K562 (cell line): Measurements from ENCODE around the gene CSTPP1. TPM values are rescaled to one million over a fixed set of nuclear protein-coding genes. Genes with fewer than 3 reads are reported as not detected.

ENCODE experiments used
- DNMT1 ChIP-seq: fragments of 450-650 bp; IDR thresholded peaks from 2 replicates; pipeline ENCODE4 v1.6.1; 2016; ENCODE audit warnings: antibody characterized with exemption, mild to moderate bottlenecking
- ELF2 ChIP-seq: fragments of 250-450 bp; sonication (Bioruptor Pico); IDR thresholded peaks from 2 replicates; pipeline ENCODE4 v1.5.0; 2021; ENCODE audit warnings: mild to moderate bottlenecking
- KAT7 ChIP-seq: sonication (generic); formaldehyde crosslinking; IDR thresholded peaks from 2 replicates; pipeline ENCODE4 v1.8.0; 2022; ENCODE audit warnings: missing genetic modification reagents, mild to moderate bottlenecking, borderline replicate concordance
- NFE2L1 ChIP-seq: fragments of 450-650 bp; IDR thresholded peaks from 2 replicates; pipeline ENCODE4 v1.6.1; 2016; ENCODE audit warnings: missing genetic modification characterization, low read depth, mild to moderate bottlenecking, missing compliant biosample characterization, moderate library complexity, borderline replicate concordance
- PRMT5 ChIP-seq: sonication (generic); formaldehyde crosslinking; IDR thresholded peaks from 2 replicates; pipeline ENCODE4 v1.5.0; 2020; ENCODE audit warnings: missing genetic modification reagents
- RBM39 ChIP-seq: fragments of 200-400 bp; formaldehyde crosslinking; optimal IDR thresholded peaks from 2 replicates; pipeline ENCODE3; 2018; ENCODE audit warnings: low read depth, low read length
- SETDB1 ChIP-seq: IDR thresholded peaks from one replicate; pipeline ENCODE4 v1.6.1; 2012; ENCODE audit warnings: low read length, control low read depth, inconsistent platforms
- SMAD2 ChIP-seq: fragments of 150-350 bp; IDR thresholded peaks from 2 replicates; pipeline ENCODE4 v1.6.1; 2014; ENCODE audit warnings: low read depth, mild to moderate bottlenecking, low read length
- STAT5A ChIP-seq: IDR thresholded peaks from 2 replicates; pipeline ENCODE4 v1.6.1; 2012; ENCODE audit warnings: low read length, inconsistent platforms, borderline replicate concordance
- XRCC5 ChIP-seq: fragments of 200-400 bp; formaldehyde crosslinking; IDR thresholded peaks from 2 replicates; pipeline ENCODE4 v1.6.1; 2017; ENCODE audit warnings: low read depth, mild to moderate bottlenecking, low read length
- ZNF436 ChIP-seq: fragments of 250-450, 450-650 bp; sonication (Bioruptor Pico); formaldehyde crosslinking; IDR thresholded peaks from 2 replicates; pipeline ENCODE4 v1.7.0; 2020; ENCODE audit warnings: mild to moderate bottlenecking
- ZNF668 ChIP-seq: fragments of 250-450 bp; sonication (Bioruptor Pico); IDR thresholded peaks from 2 replicates; pipeline ENCODE4 v1.8.0; 2022; ENCODE audit warnings: mild to moderate bottlenecking, inconsistent platforms
- ZNF696 ChIP-seq: fragments of 250-450 bp; sonication (Bioruptor Pico); conservative IDR thresholded peaks from 2 replicates; pipeline ENCODE4 v1.4.0; 2020; ENCODE audit warnings: mild to moderate bottlenecking, moderate library complexity
- ZSCAN29 ChIP-seq: fragments of 450-650 bp; IDR thresholded peaks from 2 replicates; pipeline ENCODE4 v1.6.1; 2017
- polyA plus RNA-seq, 8 experiments: library from polyadenylated mRNA; depleted of rRNA in 4 of 8; stranded (reverse) in 5 of 8; unstranded in 3 of 8; fragments of >200 nt; fragmentation: Nextera tagmentation in 2 of 8; fragmentation: Illumina TruSeq in 1 of 8; extraction: Ambion mirVana in 2 of 8; extraction: Trizol in 1 of 8; gene quantifications; 2 replicates each; pipeline versions ENCODE4 v1.2.1 to v1.2.3, GENCODE V29; 2011 to 2014; ENCODE audit warnings: inconsistent platforms in 1 of 8, missing spikeins in 1 of 8
- total RNA-seq, 7 experiments: library from RNA; depleted of rRNA in 6 of 7; stranded (reverse); fragments of >200 nt in 6 of 7; fragmentation: Illumina TruSeq in 2 of 7; extraction: Trizol in 2 of 7; gene quantifications; 2 replicates each; pipeline versions ENCODE4 v1.2.1 to v1.2.3, GENCODE V29; 2011 to 2021; ENCODE audit warnings: low replicate concordance in 1 of 7
- TF ChIP-seq, protein P1 (sequence below): sonication (generic); formaldehyde crosslinking; IDR thresholded peaks from 2 replicates; pipeline ENCODE4 v1.8.1; 2023; ENCODE audit warnings: mild to moderate bottlenecking, missing genetic modification reagents
- TF ChIP-seq, protein P2 (sequence below): fragments of 250-450 bp; sonication (Bioruptor Pico); IDR thresholded peaks from 2 replicates; pipeline ENCODE4 v1.5.0; 2021; ENCODE audit warnings: mild to moderate bottlenecking, borderline replicate concordance
- TF ChIP-seq, protein P3 (sequence below): fragments of 450-650 bp; IDR thresholded peaks from 2 replicates; pipeline ENCODE4 v1.6.1; 2016; ENCODE audit warnings: antibody characterized with exemption
- TF ChIP-seq, protein P4 (sequence below): fragments of 450-650 bp; conservative IDR thresholded peaks from 2 replicates; pipeline ENCODE4 v1.6.1; 2016; ENCODE audit warnings: missing genetic modification characterization, low read depth, mild to moderate bottlenecking, missing compliant biosample characterization, moderate library complexity
- TF ChIP-seq, protein P5 (sequence below): fragments of 450-650 bp; formaldehyde crosslinking; IDR thresholded peaks from 2 replicates; pipeline ENCODE4 v1.4.0; 2022; ENCODE audit warnings: missing genetic modification characterization
- TF ChIP-seq, protein P6 (sequence below): sonication (generic); formaldehyde crosslinking; IDR thresholded peaks from 2 replicates; pipeline ENCODE4 v1.8.1; 2022; ENCODE audit warnings: missing genetic modification reagents

Gene CSTPP1
- total and polyA plus RNA-seq, 9 of the 15 experiments (the other 6 are each of a cell fraction or from before 2014, with no cell fraction given), result 6.5 to 17.8 (median 9.2) TPM

DNA sequence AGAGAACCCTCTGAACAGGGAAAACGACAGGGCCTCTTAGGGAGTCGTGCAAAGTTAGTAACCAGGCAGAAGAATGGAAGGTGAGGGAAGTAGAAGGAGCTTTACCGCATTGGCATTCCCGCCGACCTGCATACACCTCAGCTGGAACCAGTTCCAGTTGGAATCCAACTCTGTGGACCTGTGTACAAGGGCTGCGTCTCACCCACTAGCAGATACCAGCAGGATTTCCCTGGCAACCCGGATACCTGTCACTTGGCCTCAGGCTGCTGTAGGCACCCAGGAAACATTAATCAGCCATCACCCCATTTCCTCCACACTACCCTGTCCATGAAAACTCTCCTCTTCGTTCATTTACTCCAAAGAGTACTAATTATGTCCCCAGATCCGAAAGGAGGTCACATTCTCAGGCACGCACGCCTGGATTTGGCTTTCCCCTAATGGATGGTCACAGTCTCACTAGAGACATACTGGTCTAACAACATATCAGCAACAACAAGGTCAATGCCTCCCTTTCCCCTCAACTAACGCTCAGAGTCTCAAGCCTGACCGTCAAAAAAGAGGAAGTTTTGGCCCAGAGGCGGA lies 239.3 kb downstream of the CSTPP1 start (continued):
- TF ChIP-seq, protein P1, sequence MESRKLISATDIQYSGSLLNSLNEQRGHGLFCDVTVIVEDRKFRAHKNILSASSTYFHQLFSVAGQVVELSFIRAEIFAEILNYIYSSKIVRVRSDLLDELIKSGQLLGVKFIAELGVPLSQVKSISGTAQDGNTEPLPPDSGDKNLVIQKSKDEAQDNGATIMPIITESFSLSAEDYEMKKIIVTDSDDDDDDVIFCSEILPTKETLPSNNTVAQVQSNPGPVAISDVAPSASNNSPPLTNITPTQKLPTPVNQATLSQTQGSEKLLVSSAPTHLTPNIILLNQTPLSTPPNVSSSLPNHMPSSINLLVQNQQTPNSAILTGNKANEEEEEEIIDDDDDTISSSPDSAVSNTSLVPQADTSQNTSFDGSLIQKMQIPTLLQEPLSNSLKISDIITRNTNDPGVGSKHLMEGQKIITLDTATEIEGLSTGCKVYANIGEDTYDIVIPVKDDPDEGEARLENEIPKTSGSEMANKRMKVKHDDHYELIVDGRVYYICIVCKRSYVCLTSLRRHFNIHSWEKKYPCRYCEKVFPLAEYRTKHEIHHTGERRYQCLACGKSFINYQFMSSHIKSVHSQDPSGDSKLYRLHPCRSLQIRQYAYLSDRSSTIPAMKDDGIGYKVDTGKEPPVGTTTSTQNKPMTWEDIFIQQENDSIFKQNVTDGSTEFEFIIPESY (CRISPR knock-in tag), result no peak
- TF ChIP-seq NFE2L1 (tag) (no peak), ZSCAN29 (no peak), STAT5A (no peak), DNMT1 (no peak), SMAD2 (no peak), XRCC5 (no peak), ZNF696 (CRISPR knock-in tag) (no peak), SETDB1 (no peak), PRMT5 (no peak), ZNF668 (CRISPR knock-in tag) (no peak), RBM39 (no peak), ZNF436 (no peak), KAT7 (peak; percentile 79), ELF2 (CRISPR knock-in tag) (no peak)
- TF ChIP-seq, protein P2, sequence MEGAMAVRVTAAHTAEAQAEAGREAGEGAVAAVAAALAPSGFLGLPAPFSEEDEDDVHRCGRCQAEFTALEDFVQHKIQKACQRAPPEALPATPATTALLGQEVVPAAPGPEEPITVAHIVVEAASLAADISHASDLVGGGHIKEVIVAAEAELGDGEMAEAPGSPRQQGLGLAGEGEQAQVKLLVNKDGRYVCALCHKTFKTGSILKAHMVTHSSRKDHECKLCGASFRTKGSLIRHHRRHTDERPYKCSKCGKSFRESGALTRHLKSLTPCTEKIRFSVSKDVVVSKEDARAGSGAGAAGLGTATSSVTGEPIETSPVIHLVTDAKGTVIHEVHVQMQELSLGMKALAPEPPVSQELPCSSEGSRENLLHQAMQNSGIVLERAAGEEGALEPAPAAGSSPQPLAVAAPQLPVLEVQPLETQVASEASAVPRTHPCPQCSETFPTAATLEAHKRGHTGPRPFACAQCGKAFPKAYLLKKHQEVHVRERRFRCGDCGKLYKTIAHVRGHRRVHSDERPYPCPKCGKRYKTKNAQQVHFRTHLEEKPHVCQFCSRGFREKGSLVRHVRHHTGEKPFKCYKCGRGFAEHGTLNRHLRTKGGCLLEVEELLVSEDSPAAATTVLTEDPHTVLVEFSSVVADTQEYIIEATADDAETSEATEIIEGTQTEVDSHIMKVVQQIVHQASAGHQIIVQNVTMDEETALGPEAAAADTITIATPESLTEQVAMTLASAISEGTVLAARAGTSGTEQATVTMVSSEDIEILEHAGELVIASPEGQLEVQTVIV (CRISPR knock-in tag), result no peak
- TF ChIP-seq, protein P3, sequence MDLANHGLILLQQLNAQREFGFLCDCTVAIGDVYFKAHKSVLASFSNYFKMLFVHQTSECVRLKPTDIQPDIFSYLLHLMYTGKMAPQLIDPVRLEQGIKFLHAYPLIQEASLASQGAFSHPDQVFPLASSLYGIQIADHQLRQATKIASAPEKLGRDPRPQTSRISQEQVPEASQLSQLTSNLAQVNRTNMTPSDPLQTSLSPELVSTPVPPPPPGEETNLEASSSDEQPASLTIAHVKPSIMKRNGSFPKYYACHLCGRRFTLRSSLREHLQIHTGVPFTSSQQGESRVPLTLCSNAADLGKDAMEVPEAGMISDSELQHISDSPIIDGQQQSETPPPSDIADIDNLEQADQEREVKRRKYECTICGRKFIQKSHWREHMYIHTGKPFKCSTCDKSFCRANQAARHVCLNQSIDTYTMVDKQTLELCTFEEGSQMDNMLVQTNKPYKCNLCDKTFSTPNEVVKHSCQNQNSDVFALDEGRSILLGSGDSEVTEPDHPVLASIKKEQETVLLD, result no peak
- TF ChIP-seq, protein P4, sequence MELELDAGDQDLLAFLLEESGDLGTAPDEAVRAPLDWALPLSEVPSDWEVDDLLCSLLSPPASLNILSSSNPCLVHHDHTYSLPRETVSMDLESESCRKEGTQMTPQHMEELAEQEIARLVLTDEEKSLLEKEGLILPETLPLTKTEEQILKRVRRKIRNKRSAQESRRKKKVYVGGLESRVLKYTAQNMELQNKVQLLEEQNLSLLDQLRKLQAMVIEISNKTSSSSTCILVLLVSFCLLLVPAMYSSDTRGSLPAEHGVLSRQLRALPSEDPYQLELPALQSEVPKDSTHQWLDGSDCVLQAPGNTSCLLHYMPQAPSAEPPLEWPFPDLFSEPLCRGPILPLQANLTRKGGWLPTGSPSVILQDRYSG, result no peak
- TF ChIP-seq, protein P5, sequence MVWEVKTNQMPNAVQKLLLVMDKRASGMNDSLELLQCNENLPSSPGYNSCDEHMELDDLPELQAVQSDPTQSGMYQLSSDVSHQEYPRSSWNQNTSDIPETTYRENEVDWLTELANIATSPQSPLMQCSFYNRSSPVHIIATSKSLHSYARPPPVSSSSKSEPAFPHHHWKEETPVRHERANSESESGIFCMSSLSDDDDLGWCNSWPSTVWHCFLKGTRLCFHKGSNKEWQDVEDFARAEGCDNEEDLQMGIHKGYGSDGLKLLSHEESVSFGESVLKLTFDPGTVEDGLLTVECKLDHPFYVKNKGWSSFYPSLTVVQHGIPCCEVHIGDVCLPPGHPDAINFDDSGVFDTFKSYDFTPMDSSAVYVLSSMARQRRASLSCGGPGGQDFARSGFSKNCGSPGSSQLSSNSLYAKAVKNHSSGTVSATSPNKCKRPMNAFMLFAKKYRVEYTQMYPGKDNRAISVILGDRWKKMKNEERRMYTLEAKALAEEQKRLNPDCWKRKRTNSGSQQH (CRISPR knock-in tag), result no peak
- TF ChIP-seq, protein P6, sequence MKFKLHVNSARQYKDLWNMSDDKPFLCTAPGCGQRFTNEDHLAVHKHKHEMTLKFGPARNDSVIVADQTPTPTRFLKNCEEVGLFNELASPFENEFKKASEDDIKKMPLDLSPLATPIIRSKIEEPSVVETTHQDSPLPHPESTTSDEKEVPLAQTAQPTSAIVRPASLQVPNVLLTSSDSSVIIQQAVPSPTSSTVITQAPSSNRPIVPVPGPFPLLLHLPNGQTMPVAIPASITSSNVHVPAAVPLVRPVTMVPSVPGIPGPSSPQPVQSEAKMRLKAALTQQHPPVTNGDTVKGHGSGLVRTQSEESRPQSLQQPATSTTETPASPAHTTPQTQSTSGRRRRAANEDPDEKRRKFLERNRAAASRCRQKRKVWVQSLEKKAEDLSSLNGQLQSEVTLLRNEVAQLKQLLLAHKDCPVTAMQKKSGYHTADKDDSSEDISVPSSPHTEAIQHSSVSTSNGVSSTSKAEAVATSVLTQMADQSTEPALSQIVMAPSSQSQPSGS (CRISPR knock-in tag), result no peak
